ENCODE measurements around the gene ING5.

- no peak for TF ChIP-seq GATA2 (IDR thresholded peaks at IDR 0.05; ENCODE audit: low read depth, low read length)
- TF ChIP-seq GATA3 (IDR thresholded peaks at IDR 0.05; ENCODE audit: low read depth, low read length) = no peak
Observed at GRCh38 chr2:241751776-241752175, 49.9 kb downstream of the ING5 start.

Data from SH-SY5Y (cell line).